Suprapubic skin (tissue), 4 donors: ENCODE results near the gene EMC6.

ENCODE experiments used
- EP300 ChIP-seq: sonication (generic); formaldehyde crosslinking; IDR thresholded peaks from one replicate; pipeline ENCODE4 v1.6.1; 2017; ENCODE audit warnings: antibody characterized with exemption
- POLR2A ChIP-seq, 2 donors: fragments of 450-650 bp; IDR thresholded peaks; one replicate each; pipeline ENCODE4 v1.6.1; 2017; ENCODE audit warnings: antibody characterized with exemption in 2 of 2, mild to moderate bottlenecking in 2 of 2, moderate library complexity in 2 of 2
- POLR2AphosphoS5 ChIP-seq, 3 donors: sonication (generic); formaldehyde crosslinking; IDR thresholded peaks; one replicate each; pipeline ENCODE4 v1.6.1; 2017; ENCODE audit warnings: antibody characterized with exemption in 3 of 3
- TF ChIP-seq, protein P1 (sequence below), 2 donors: fragments of 200-600 bp in 1 of 2; fragments of 450-650 bp in 1 of 2; sonication (generic) in 1 of 2; IDR thresholded peaks; one replicate each; pipeline ENCODE4 v1.5.1; 2016 to 2019; ENCODE audit warnings: antibody characterized with exemption in 2 of 2, mild to moderate bottlenecking in 1 of 2, moderate library complexity in 1 of 2

DNA sequence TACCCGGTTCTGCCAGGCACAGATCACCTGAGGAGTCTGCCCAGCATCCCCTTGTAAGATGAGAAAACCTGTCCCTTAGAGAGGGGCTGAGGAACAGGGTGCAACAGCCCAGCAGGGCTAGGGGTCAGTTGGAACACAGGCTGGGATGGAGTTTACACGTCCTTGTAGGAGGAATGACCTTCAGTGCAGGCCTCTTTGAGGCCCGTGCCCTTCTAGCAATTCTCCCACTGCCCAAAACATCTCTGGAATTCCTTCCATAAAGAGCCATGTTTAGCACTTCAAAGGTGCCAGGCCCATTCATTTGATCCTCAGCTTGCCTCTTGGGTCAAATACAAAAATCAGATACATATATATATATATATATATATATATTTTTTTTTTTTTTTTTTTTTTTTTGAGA lies 27.6 kb upstream of the EMC6 start:
- TF ChIP-seq, protein P1, sequence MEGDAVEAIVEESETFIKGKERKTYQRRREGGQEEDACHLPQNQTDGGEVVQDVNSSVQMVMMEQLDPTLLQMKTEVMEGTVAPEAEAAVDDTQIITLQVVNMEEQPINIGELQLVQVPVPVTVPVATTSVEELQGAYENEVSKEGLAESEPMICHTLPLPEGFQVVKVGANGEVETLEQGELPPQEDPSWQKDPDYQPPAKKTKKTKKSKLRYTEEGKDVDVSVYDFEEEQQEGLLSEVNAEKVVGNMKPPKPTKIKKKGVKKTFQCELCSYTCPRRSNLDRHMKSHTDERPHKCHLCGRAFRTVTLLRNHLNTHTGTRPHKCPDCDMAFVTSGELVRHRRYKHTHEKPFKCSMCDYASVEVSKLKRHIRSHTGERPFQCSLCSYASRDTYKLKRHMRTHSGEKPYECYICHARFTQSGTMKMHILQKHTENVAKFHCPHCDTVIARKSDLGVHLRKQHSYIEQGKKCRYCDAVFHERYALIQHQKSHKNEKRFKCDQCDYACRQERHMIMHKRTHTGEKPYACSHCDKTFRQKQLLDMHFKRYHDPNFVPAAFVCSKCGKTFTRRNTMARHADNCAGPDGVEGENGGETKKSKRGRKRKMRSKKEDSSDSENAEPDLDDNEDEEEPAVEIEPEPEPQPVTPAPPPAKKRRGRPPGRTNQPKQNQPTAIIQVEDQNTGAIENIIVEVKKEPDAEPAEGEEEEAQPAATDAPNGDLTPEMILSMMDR (IDR thresholded peaks at IDR 0.05): no peak
- no peak for TF ChIP-seq POLR2A (IDR thresholded peaks at IDR 0.05)
- TF ChIP-seq EP300: no peak
- no peak for TF ChIP-seq POLR2AphosphoS5 (IDR thresholded peaks at IDR 0.05)
